ENCODE results near the gene LOX. TPM values are rescaled to one million over a fixed set of nuclear protein-coding genes. Genes with fewer than 3 reads are reported as not detected.

Gene LOX
- total RNA-seq, 1 donor from 2014 or later, result not detected

DNA sequence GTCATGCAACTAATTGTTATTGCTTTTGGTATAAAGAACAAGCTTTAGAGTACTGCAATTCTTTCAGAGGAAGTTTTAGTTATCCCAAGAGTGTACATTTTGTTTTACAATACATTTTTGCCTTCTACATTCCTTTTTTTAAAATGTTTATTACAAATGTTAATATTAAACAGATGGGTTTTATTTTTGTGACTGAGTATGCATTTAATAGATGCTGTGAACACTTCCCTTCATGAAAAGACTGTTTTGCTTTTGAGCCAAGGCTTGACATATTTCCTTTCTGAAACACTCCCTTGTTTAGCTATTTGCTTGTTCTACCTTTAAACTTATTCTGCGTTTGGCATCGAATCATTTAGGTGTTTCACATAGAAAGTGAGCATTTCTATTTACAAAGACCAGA lies 36.4 kb upstream of the LOX start:
- no peak overlapping the region for H3K27ac Mint-ChIP-seq
- POLR2A ChIA-PET, result no interaction called here
- ATAC-seq (ENCODE audit: low read depth) (no peak), DNase-seq (no peak)
- no peaks in the 10 kb centered on the region for H3K9me3 Mint-ChIP-seq
- H3K4me3 Mint-ChIP-seq, result no peak overlapping the region
- intact Hi-C loops (cut with micrococcal nuclease), result no loop called here
- TF ChIP-seq, protein P1, sequence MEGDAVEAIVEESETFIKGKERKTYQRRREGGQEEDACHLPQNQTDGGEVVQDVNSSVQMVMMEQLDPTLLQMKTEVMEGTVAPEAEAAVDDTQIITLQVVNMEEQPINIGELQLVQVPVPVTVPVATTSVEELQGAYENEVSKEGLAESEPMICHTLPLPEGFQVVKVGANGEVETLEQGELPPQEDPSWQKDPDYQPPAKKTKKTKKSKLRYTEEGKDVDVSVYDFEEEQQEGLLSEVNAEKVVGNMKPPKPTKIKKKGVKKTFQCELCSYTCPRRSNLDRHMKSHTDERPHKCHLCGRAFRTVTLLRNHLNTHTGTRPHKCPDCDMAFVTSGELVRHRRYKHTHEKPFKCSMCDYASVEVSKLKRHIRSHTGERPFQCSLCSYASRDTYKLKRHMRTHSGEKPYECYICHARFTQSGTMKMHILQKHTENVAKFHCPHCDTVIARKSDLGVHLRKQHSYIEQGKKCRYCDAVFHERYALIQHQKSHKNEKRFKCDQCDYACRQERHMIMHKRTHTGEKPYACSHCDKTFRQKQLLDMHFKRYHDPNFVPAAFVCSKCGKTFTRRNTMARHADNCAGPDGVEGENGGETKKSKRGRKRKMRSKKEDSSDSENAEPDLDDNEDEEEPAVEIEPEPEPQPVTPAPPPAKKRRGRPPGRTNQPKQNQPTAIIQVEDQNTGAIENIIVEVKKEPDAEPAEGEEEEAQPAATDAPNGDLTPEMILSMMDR (IDR thresholded peaks at IDR 0.05), result no peak
- no peaks in the 10 kb centered on the region for H3K4me1 Mint-ChIP-seq
- peaks cover 3% of the 10 kb centered on the region for H3K27me3 Mint-ChIP-seq
- no peaks in the 10 kb centered on the region for H3K36me3 Mint-ChIP-seq (ENCODE audit: low read depth)
- CTCF ChIA-PET, result no interaction called here

DNA sequence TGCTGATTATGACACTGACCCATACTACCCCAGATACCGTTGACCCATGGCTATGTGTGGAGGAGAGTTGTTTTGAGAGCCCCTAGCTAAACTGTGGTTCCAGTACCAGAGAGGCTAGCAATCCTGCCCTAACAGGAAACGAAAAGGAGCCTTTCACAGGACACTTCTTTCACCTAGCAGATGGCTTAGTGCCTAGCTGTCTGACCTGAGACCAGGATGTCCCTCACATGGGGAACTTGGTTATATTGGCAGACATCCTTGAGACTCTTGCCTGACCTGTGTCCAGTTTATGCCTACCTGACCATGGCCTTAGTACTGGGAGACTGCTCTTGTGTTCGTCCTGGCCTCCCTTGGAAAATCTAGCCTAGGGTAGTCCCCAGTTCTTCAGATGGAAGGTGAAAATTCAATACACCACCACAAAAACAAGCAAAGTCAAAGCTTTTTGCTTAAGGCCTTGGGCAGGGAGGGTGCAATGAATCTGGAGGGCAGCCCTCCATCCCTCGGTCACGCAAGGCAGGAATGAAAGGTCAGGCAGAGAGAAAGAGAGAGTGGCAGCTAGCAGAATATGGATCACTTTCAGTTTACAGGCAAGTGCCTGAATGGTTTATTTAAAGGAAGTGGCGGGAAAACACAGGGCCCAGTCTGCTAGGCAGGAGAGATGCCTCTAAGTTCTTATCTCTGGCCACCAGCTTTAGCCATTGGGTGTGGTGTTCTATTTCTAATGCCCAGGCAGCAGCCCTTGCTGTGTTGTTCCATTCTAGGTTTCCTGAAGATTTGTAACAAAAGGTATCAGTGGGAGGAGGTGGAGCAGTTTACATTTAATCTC lies 34.9 kb upstream of the LOX start:
- TF ChIP-seq, protein P1 (IDR thresholded peaks at IDR 0.05), result no peak
- no peaks in the 10 kb centered on the region for H3K36me3 Mint-ChIP-seq (ENCODE audit: low read depth)
- ChIA-PET POLR2A (no interaction called here), CTCF (no interaction called here)
- peaks cover 3% of the 10 kb centered on the region for H3K27me3 Mint-ChIP-seq
- ATAC-seq (ENCODE audit: low read depth), result no peak
- intact Hi-C loops (cut with micrococcal nuclease), result no loop called here
- no peak for DNase-seq
- no peak overlapping the region for H3K27ac Mint-ChIP-seq
- H3K4me3 Mint-ChIP-seq, result no peak overlapping the region
- H3K9me3 Mint-ChIP-seq, result no peaks in the 10 kb centered on the region
- H3K4me1 Mint-ChIP-seq, result no peaks in the 10 kb centered on the region

DNA sequence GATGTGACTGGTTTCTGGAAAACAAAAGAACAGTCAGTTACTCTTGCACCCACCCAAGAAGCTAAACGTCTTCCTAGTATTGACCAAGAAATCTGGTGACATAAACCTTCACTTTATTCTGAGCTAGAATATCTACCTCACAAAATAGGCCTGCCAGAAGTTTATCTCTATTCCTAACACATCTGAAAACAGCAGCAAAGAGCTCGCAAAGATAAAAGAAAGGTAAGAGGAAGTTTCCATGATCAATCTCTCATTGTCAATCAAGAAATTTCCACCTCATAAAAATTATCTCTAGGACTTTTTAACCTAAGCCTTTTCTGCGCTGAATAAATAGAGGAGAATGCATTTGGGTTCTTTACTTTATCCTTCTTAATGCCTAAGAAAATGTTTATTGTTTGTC lies 34.0 kb upstream of the LOX start:
- Mint-ChIP-seq H3K36me3 (ENCODE audit: low read depth) (no peaks in the 10 kb centered on the region), H3K4me1 (no peaks in the 10 kb centered on the region), H3K9me3 (no peaks in the 10 kb centered on the region), H3K27me3 (no peaks in the 10 kb centered on the region), H3K4me3 (no peak overlapping the region), H3K27ac (no peak overlapping the region)
- intact Hi-C loops (cut with micrococcal nuclease), result no loop called here
- DNase-seq (no peak), ATAC-seq (ENCODE audit: low read depth) (no peak)
- CTCF ChIA-PET, result no interaction called here
- POLR2A ChIA-PET, result no interaction called here
- TF ChIP-seq, protein P1 (IDR thresholded peaks at IDR 0.05), result no peak

DNA sequence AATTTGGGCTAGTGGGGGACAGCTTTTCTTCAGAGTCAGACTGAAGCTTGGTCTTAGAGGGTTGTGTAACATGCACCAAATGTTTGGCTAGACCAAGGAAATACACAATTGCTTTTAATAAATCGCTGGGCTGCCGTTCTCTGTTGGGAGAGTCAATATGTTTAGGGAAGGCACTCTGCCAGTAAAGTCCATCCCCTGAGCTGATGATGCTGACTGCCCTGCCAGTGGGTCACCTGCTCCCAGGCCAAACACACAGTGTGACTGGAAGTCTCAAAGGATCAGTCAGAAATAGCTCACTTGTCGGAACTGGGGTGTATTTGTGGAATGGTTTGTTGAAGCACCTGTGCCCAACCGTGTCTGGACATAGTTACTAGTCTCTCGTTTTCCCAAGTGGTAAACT lies 33.4 kb upstream of the LOX start:
- ATAC-seq (ENCODE audit: low read depth) (no peak), DNase-seq (no peak)
- H3K27ac Mint-ChIP-seq, result no peak overlapping the region
- no peaks in the 10 kb centered on the region for H3K9me3 Mint-ChIP-seq
- intact Hi-C loops (cut with micrococcal nuclease), result no loop called here
- H3K27me3 Mint-ChIP-seq, result no peaks in the 10 kb centered on the region
- no peaks in the 10 kb centered on the region for H3K4me1 Mint-ChIP-seq
- H3K4me3 Mint-ChIP-seq, result no peak overlapping the region
- POLR2A ChIA-PET, result no interaction called here
- CTCF ChIA-PET, result no interaction called here
- TF ChIP-seq, protein P1 (IDR thresholded peaks at IDR 0.05), result no peak
- no peaks in the 10 kb centered on the region for H3K36me3 Mint-ChIP-seq (ENCODE audit: low read depth)

DNA sequence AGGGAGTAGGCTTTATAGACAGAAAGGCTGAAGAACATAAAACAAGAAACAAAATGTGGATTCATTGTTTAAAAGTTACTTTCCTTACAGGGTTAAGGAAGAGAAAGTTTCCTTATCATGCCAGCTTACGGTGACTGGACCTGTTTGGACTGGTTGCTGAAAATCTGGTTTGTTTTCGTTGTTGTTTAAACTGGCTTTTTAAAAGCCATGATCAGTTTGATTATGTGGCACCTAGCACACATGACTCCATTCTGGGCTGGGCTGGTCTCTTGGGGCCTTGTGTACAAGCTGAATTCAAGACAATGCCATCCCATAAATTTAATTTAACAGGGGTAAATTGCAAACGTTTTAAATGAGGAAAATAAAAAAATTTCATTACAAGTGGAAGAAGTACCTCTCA lies 32.9 kb upstream of the LOX start:
- DNase-seq (no peak), ATAC-seq (ENCODE audit: low read depth) (no peak)
- TF ChIP-seq, protein P1 (IDR thresholded peaks at IDR 0.05), result no peak
- no peaks in the 10 kb centered on the region for H3K36me3 Mint-ChIP-seq (ENCODE audit: low read depth)
- intact Hi-C loops (cut with micrococcal nuclease), result no loop called here
- H3K4me3 Mint-ChIP-seq, result no peak overlapping the region
- CTCF ChIA-PET, result no interaction called here
- H3K9me3 Mint-ChIP-seq, result no peaks in the 10 kb centered on the region
- H3K27me3 Mint-ChIP-seq, result no peaks in the 10 kb centered on the region
- POLR2A ChIA-PET, result no interaction called here
- H3K4me1 Mint-ChIP-seq, result no peaks in the 10 kb centered on the region
- H3K27ac Mint-ChIP-seq, result no peak overlapping the region

All from activated B cell treated with CpG ODN at 0.5 μM for 24 hours (primary cell).